Thymus (tissue), 11 donors: ENCODE data around the gene ENOSF1. TPM values are rescaled to one million over a fixed set of nuclear protein-coding genes. Genes with fewer than 3 reads are reported as not detected.
"Not testable (repeated sequence)": the region's sequence is repeated elsewhere in the genome, so short reads cannot be mapped to it uniquely, and the experiment has no call there.

Experiments
- DNase-seq, 9 donors: peaks; one replicate each; pipeline ENCODE4 v3.0.0-alpha.2; 2013; ENCODE audit warnings: low spot score in 9 of 9, low read depth in 6 of 9, missing footprints in 1 of 9
- H3K27ac ChIP-seq, 2 donors: one replicate each; pipeline ENCODE4 v1.5.1; 2013; ENCODE audit warnings: control low read depth in 1 of 2, low read depth in 1 of 2, low read length in 1 of 2, mild to moderate bottlenecking in 1 of 2, moderate library complexity in 1 of 2
- H3K27me3 ChIP-seq, 2 donors: one replicate each; pipeline ENCODE4 v1.5.1; 2013; ENCODE audit warnings: low read length in 1 of 2; ENCODE audit not compliant: control insufficient read depth in 2 of 2, insufficient read depth in 1 of 2
- H3K36me3 ChIP-seq, 2 donors: one replicate each; pipeline ENCODE4 v1.5.1; 2013; ENCODE audit warnings: low read length in 1 of 2, mild to moderate bottlenecking in 1 of 2, moderate library complexity in 1 of 2; ENCODE audit not compliant: control insufficient read depth in 2 of 2, insufficient read depth in 2 of 2
- H3K4me1 ChIP-seq, 2 donors: one replicate each; pipeline ENCODE4 v1.5.1; 2013; ENCODE audit warnings: low read length in 2 of 2; ENCODE audit not compliant: control insufficient read depth in 2 of 2, insufficient read depth in 2 of 2
- H3K4me3 ChIP-seq, 2 donors: one replicate each; pipeline ENCODE4 v1.5.1; 2013; ENCODE audit warnings: low read length in 2 of 2, control low read depth in 1 of 2, mild to moderate bottlenecking in 1 of 2
- H3K9me3 ChIP-seq, 2 donors: one replicate each; pipeline ENCODE4 v1.5.1; 2013; ENCODE audit warnings: low read length in 1 of 2, mild to moderate bottlenecking in 1 of 2; ENCODE audit not compliant: control insufficient read depth in 2 of 2, insufficient read depth in 1 of 2
- WGBS: extraction: QIAGEN DNeasy Blood & Tissue Kit; methylation state at CpG from one replicate; pipeline ENCODE4 v1.1.7; 2013; 5-methylcytosine and 5-hydroxymethylcytosine counted together
- polyA plus RNA-seq: library from polyadenylated mRNA; stranded (reverse); fragments of 200-250 nt; gene quantifications from one replicate; pipeline ENCODE4 v1.2.3, GENCODE V29; 2013
- total RNA-seq: library from RNA; stranded (reverse); fragments of 120-200 nt; gene quantifications from one replicate; pipeline ENCODE4 v1.2.4, GENCODE V29; 2013
- donor health status: healthy.

Gene ENOSF1
- total and polyA plus RNA-seq, 2 donors, result 31.0 to 83.1 TPM

DNA sequence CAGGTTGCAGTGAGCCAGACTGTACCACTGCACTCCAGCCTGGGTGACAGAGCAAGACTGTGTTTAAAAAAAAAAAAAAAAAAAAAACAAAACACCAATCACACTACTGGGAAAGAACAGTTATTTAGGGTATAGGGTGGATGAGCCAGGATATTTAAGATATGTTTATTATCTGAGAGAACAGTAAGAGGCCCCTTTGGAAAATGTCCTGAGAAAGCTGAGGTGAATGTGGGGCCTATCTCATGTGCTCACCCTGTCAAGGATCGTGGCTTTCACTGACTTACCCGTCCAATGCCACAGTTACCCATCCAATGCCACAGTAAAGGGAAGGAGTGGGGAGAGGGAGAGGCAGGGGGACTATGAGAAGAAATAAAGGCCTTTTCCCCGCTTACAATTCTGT, 19.9 kb upstream of the ENOSF1 start:
- Histone ChIP-seq H3K27me3 (no peaks in the 10 kb centered on the region), H3K4me1 (no peaks in the 10 kb centered on the region), H3K36me3 (peaks cover 7 to 10% of the 10 kb centered on the region in 2 donors), H3K4me3 (no peak overlapping the region), H3K9me3 (no peaks in the 10 kb centered on the region), H3K27ac (no peak overlapping the region)
- over 99% methylated on average over 3 of the region's 3 CpGs for WGBS
- DNase-seq, result no peak

- H3K4me1 ChIP-seq, result no peaks in the 10 kb centered on the region
- DNase-seq, result no peak
- no peaks in the 10 kb centered on the region for H3K27me3 ChIP-seq
- H3K36me3 ChIP-seq, result peaks cover 7% of the 10 kb centered on the region in 2 donors
- no peak overlapping the region for H3K4me3 ChIP-seq
- no peak overlapping the region for H3K27ac ChIP-seq
- no peaks in the 10 kb centered on the region for H3K9me3 ChIP-seq
These were observed 18.8 kb upstream of the ENOSF1 start for GRCh38 chr18:731185-731584.

DNA sequence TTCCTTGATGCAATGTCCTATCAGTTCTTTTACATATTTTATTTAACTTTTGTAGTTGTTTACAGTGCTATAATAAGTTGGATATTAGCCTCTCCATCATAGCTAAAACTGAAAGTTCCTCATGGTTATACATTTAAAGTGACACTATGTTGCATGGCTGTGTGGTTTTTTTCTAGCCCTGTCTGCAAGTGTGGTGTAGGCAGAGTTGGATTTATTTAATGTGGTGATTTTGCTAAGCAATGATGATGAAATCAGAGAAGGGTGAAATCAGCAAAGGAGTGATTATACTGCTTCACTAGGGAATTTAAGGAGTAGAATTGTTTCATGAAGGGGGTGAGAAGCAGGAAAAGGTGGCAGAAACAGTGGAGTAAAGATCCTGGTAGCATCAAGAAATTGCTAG, 18.3 kb upstream of the ENOSF1 start:
- DNase-seq, result no peak
- no peak overlapping the region for H3K4me3 ChIP-seq
- H3K9me3 ChIP-seq, result no peaks in the 10 kb centered on the region
- H3K27me3 ChIP-seq, result no peaks in the 10 kb centered on the region
- no peaks in the 10 kb centered on the region for H3K4me1 ChIP-seq
- peaks cover 3 to 5% of the 10 kb centered on the region in 2 donors for H3K36me3 ChIP-seq
- no peak overlapping the region for H3K27ac ChIP-seq

- 98% methylated on average over 5 of the region's 5 CpGs for WGBS
- H3K27ac ChIP-seq, H3K4me3 ChIP-seq, H3K9me3 ChIP-seq, H3K4me1 ChIP-seq, H3K36me3 ChIP-seq, DNase-seq, H3K27me3 ChIP-seq: not testable (repeated sequence)
These were observed 17.7 kb upstream of the ENOSF1 start for GRCh38 chr18:730120-730519.

- Histone ChIP-seq H3K36me3 (no peaks in the 10 kb centered on the region), H3K9me3 (no peaks in the 10 kb centered on the region), H3K4me1 (no peaks in the 10 kb centered on the region), H3K27ac (no peak overlapping the region), H3K4me3 (no peak overlapping the region), H3K27me3 (no peaks in the 10 kb centered on the region)
- no peak for DNase-seq
- 98% methylated on average over 9 of the region's 9 CpGs for WGBS
These were observed 13.2 kb upstream of the ENOSF1 start for GRCh38 chr18:725646-726045.

GRCh38 chr18:723541-724080, 11.2 kb upstream of the ENOSF1 start:
- no peak overlapping the region for H3K4me3 ChIP-seq
- H3K4me1 ChIP-seq, result no peaks in the 10 kb centered on the region
- WGBS, result 98% methylated on average over 1 of the region's 1 CpG
- no peak for DNase-seq
- no peaks in the 10 kb centered on the region for H3K9me3 ChIP-seq
- H3K27ac ChIP-seq, result no peak overlapping the region
- no peaks in the 10 kb centered on the region for H3K36me3 ChIP-seq
- H3K27me3 ChIP-seq, result no peaks in the 10 kb centered on the region

GRCh38 chr18:717003-717402, 4.6 kb upstream of the ENOSF1 start:
- Histone ChIP-seq H3K27ac (no peak overlapping the region), H3K4me1 (peaks cover 0 to 3% of the 10 kb centered on the region in 2 donors), H3K4me3 (no peak overlapping the region), H3K9me3 (peaks cover 1 to 7% of the 10 kb centered on the region in 2 donors), H3K36me3 (no peaks in the 10 kb centered on the region), H3K27me3 (peaks cover 0 to 3% of the 10 kb centered on the region in 2 donors)
- WGBS, result 94% methylated on average over 4 of the region's 4 CpGs
- no peak for DNase-seq

GRCh38 chr18:715626-716025, 3.2 kb upstream of the ENOSF1 start:
- peaks cover 5 to 10% of the 10 kb centered on the region in 2 donors for H3K4me1 ChIP-seq
- WGBS, result 86% methylated on average over 1 of the region's 1 CpG
- no peaks in the 10 kb centered on the region for H3K36me3 ChIP-seq
- no peak overlapping the region for H3K27ac ChIP-seq
- no peak for DNase-seq
- peaks cover 1 to 7% of the 10 kb centered on the region in 2 donors for H3K9me3 ChIP-seq
- H3K27me3 ChIP-seq, result peaks cover 0 to 3% of the 10 kb centered on the region in 2 donors
- H3K4me3 ChIP-seq, result no peak overlapping the region

- WGBS, result 89% methylated on average over 23 of the region's 23 CpGs
- Histone ChIP-seq H3K4me3 (peak overlapping the region; percentile 37 to 56), H3K27me3 (peaks cover 0 to 3% of the 10 kb centered on the region in 2 donors), H3K4me1 (peaks cover 5 to 14% of the 10 kb centered on the region in 2 donors), H3K27ac (peak overlapping the region in 1 of 2 donors; percentile 60), H3K9me3 (peaks cover 1 to 7% of the 10 kb centered on the region in 2 donors), H3K36me3 (peaks cover 5 to 11% of the 10 kb centered on the region in 2 donors)
- no peak for DNase-seq
These were observed 683 bp upstream of the ENOSF1 start for GRCh38 chr18:713135-713490.
